Measurements from ENCODE around the gene FAAH2.
"Not testable (repeated sequence)": the region's sequence is repeated elsewhere in the genome, so short reads cannot be mapped to it uniquely, and the experiment has no call there.

Gene FAAH2

GRCh38 chrX:57286507-57287251 is at the start of gene FAAH2:
Gene FAAH2 (plus strand): TSS chrX:57286706. CDS start chrX:57286826, 120 bp downstream.
- peak; percentile 37 for DNase-seq

GRCh38 chrX:57241967-57242366 is 44.5 kb upstream of the FAAH2 start:
- no peak for DNase-seq

GRCh38 chrX:57251965-57252364 is 34.5 kb upstream of the FAAH2 start:
- DNase-seq: no peak

- no peak for DNase-seq
Observed at GRCh38 chrX:57265126-57265525, 21.4 kb upstream of the FAAH2 start.

- no peak for DNase-seq
Observed at GRCh38 chrX:57266275-57266674, 20.2 kb upstream of the FAAH2 start.

- no peak for DNase-seq
Observed at GRCh38 chrX:57266871-57267270, 19.6 kb upstream of the FAAH2 start.

- DNase-seq: no peak
Observed at GRCh38 chrX:57267308-57267707, 19.2 kb upstream of the FAAH2 start.

GRCh38 chrX:57270980-57271379 is 15.5 kb upstream of the FAAH2 start:
- DNase-seq: no peak

- no peak for DNase-seq
Observed at GRCh38 chrX:57282568-57282967, 3.9 kb upstream of the FAAH2 start.

GRCh38 chrX:57285001-57285400 is 1.5 kb upstream of the FAAH2 start:
- DNase-seq: no peak

GRCh38 chrX:57289089-57289488 is 2.6 kb downstream of the FAAH2 start:
- no peak for DNase-seq

- no peak for DNase-seq
Observed at GRCh38 chrX:57294961-57295360, 8.5 kb downstream of the FAAH2 start.

- not testable (repeated sequence) for DNase-seq
Observed at GRCh38 chrX:57295679-57296078, 9.2 kb downstream of the FAAH2 start.

GRCh38 chrX:57313583-57314215 is 27.2 kb downstream of the FAAH2 start:
- DNase-seq: no peak

- no peak for DNase-seq
Observed at GRCh38 chrX:57329008-57329407, 42.5 kb downstream of the FAAH2 start.

- DNase-seq: not testable (repeated sequence)
Observed at GRCh38 chrX:57335790-57336189, 49.3 kb downstream of the FAAH2 start.

GRCh38 chrX:57353472-57354132 is 67.1 kb downstream of the FAAH2 start:
- DNase-seq: no peak

- no peak for DNase-seq
Observed at GRCh38 chrX:57364145-57364544, 77.6 kb downstream of the FAAH2 start.

- DNase-seq: no peak
Observed at GRCh38 chrX:57366430-57366829, 79.9 kb downstream of the FAAH2 start.

GRCh38 chrX:57367649-57368048 is 81.1 kb downstream of the FAAH2 start:
- DNase-seq: no peak

GRCh38 chrX:57368158-57368557 is 81.7 kb downstream of the FAAH2 start:
- DNase-seq: no peak

GRCh38 chrX:57379296-57379695 is 92.8 kb downstream of the FAAH2 start:
- DNase-seq: no peak

- DNase-seq: no peak
Observed at GRCh38 chrX:57380026-57380796, 93.7 kb downstream of the FAAH2 start.
